Endometrial microvascular endothelial cells (primary cell): ENCODE measurements around the gene MTHFD1. TPM values are rescaled to one million over a fixed set of nuclear protein-coding genes. Genes with fewer than 3 reads are reported as not detected.

Experiments
- in situ Hi-C: cut with HindIII; loops from 2 replicates; pipeline ENCODE4 v1.10.0; 2017; ENCODE audit warnings: low sequenced_read_pairs, low pct_unique_long_range_greater_than_20kb; ENCODE audit errors: inconsistent ontology term
- total RNA-seq: library from RNA; depleted of rRNA; stranded (reverse); fragments of >200 nt; gene quantifications from one replicate; pipeline ENCODE4 v1.2.3, GENCODE V29; 2015; ENCODE audit errors: inconsistent ontology term

Gene MTHFD1
- total RNA-seq, 1 donor from 2014 or later = 100 TPM

DNA sequence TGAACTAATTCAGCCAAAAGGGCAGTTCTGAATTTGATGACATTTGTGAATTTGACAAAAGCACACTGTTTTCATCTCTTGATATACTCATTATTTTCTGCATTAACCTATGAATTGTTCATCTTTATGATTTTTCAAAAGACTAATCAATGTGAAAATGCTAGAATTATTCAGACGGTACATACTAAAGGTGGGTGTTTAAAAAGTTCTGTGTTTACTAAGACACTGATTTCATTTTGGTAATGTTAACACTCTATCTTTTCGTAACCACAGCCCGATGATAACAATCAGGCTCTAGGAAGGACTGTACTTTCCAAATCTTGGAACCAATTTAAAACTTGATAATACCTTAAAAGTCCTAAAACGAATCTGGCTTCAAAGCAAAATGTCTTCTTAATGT is 86.5 kb downstream of the MTHFD1 start:
- in situ Hi-C loops = no loop called here

DNA sequence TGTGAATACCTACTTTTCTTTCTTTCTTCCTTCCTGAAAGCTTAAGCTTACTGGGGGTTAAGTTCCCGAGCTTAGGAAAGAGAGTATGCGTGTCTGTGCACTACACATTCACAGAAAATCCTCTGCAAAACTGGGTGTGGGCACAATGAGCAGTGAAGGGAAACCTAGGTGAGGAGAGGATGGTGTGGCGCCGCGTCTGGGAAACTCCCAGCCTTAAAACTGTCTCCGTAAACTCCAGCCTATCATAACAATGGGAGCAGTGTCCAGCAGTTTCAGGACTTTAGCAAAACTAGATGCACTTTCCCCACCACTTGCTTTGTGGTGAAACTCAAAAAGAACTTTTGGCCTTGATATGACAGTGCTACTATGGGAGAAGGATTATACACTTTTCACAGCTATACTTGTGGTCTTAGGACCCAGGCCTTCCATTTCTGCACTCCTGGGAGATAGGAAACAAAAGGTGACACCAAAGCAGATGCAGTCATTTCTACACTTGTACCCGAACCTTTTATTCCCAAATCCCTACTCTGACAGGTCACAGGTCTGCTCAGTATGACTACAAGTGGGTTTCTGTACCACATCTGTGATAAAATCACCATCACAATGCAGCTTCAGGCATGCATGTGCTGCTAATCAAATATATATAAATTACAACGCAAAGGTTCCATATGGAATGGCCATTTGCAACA is 87.6 kb downstream of the MTHFD1 start:
- in situ Hi-C loops = no loop called here

DNA sequence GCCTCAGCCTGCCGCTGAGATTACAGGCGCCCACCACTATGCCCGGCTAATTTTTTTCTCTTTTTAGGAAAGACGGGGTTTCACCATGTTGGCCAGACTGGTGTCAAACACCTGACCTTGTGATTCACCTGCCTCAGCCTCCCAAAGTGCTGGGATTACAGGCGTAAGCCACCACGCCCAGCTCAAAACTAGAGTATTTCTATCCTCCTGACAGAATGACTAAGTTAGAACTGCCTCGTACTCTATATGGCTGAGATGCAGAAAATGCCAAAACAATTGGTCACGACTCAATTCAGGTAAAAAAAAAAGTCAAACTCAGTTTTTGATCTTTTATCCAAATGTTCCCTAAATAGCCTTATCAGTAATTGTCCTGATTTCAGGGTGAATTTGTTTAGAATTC is 88.3 kb downstream of the MTHFD1 start:
- in situ Hi-C loops = no loop called here

DNA sequence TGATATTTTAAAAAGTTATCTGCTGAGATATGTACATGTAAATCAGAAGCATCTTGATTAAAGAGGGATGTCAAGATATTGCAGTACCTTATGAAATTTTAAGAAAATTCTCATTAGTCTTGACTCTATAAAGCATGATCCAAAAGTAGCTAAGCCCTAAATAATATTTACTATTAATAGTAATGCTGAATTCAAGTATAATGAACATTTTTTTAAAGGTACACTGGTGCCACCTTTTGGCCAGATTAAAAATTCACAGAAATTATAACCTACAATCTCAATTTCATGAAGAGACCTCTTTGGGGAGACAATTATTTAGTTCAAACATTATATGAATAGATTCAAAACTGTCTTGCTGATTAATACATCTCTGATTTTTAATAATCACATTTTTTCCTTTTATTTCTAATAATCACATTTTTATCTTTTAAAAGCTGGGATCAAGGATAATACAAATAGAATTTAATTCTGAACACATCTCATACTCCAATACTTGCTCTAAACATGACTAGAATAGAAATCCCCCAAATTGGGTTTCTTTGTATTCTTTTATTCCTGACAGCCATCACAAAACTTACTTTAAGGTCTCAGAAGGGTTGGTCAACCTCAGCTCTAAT is 90.6 kb downstream of the MTHFD1 start:
- in situ Hi-C loops = no loop called here

DNA sequence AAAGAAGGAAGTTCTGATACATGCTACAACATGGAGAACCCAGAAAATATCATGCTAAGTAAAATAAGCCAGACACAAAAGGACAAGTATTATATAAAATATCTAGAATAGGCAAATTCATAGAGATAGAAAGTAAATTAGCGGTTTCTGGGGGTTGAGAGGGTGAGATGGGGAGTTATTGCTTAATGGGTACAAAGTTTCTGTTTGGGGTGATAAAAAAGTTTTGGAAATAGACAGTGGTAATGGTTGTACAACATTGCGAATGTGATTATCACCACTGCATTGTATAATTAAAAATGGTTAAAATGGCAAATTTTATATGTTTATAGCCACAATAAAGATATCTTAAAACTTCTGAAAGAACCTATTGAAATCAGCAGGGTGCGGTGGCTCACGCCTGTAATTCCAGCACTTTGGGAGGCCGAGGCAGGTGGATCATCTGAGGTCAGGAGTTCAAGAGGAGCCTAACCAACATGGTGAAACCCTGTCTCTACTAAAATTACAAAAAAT is 100.5 kb downstream of the MTHFD1 start:
- in situ Hi-C loops = no loop called here

DNA sequence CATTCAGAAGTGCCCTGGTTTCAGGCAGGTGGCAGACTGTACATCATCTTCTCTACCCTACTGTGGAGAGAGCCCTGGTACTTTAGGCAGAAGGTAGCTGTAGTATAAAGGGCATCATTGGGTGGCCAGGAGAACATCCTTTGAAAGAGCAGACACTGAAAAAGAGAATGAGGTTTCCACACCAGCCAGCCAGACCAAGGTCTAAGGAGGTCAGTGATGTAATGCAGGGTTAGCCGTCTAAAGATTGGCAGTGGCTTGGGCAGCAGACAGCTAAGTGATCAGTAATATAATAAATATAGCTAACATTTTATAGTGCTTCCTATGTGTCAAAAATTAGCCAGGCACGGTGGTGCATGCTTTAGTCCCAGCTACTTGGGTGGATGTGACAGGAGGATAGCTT is 103.5 kb downstream of the MTHFD1 start:
- in situ Hi-C loops = no loop called here

DNA sequence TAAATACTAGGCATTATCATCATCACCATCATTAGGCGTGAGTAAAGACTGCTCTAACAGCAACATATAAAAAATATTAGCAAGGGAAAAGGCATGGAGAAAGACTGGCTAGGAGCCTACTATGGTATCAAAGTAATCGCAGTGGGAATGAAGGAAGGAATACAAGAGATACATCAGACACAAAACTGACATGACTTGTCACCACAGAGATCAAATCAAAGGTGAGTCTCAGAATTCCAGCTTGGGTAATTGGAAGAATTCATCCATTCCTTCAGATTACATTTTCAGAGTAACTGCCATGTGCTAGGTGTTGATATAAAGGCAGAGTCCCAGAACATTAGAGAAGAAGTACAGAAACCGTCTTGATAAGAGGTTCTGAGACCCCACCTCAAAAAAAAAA is 105.3 kb downstream of the MTHFD1 start:
- in situ Hi-C loops = no loop called here

DNA sequence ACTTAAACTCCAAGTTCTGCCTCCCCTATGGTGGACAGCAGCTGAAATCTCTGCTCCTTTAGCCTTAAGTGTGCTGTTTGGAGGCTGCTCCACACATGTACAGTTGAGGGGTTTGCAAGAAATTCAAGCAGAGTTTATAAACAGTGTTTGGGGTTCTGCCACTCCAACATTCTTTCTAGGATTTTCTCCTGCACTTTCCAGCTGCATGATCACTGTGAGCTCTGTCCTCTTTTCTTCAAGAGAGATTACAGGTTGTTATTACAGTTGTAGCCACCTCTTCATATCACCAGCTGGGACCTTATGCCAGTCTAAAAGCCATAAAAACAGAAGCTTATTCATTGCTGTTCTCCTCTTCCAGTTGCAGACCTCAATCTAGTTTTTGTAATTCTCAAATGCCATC is 107.1 kb downstream of the MTHFD1 start:
- in situ Hi-C loops = no loop called here

DNA sequence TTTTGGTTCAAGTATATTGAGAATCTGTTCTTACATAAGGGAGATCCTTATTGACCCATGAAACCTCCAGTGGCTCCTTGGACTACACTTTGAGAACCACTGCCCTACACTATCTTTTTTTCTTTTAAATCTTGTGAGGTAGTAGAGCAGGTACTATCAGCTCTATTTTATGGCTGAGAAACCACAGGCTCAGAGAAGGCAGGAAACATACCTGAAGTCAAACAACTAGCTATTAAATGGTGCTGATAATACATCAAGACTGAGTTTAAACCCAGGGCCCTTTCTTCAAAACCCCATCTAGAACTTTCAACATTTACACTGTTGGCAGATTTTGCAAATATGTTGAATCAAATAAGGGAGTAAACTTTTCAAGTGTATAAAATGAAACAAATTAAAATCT is 108.6 kb downstream of the MTHFD1 start:
- in situ Hi-C loops = no loop called here

DNA sequence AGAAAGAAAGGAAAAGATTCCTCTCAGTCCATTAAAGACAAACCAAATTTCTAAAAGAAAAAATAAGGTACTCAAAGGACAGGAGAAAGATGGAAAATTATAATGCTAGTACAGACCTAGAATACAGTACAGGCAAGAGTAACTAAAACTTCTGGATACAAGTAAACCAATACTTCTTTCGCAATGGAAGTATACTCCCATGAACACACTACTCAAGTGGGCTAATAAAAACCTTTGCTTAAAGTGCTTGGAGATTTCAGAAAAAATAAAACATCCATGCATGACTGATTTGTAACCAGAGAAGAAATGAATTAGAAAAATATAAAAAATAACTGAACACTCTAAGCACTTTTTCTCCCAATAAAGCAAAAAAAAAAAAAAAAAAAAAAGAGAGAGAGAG is 111.9 kb downstream of the MTHFD1 start:
- in situ Hi-C loops = no loop called here

DNA sequence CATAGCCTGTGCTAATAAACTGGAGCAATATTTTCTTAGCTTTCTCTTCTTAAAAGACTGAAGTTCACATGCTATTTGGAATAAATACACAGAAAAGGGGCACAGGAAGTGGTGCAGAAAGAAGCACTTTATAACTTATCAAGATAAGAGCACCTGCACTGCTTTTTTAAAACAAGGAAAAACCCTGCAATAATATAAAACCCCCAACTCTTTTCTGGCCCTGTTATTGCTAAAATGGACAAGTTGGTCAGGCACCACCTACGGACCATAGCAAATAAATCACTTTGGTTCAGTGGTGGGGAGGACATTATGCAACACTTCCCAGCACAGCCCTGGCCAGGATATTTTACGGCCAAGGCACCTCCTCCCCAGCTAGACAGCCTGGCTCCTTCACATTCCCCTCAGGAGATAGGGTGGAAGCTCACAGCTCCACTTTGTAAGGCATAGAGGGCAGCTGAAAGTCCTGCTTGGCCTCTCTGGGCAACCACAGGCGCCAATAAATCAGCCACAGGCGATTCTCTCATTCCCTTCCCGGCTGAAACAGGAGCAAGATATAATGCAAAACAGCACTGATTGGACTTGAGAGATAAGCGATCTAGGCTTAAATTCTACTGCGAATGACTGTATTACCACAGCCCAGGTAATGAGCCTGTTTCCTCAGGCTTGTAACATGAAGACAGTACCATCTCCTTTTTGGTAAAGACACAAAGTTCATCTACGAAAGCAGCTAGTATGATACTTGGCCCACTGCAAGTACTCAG is 113.4 kb downstream of the MTHFD1 start:
- in situ Hi-C loops = no loop called here

DNA sequence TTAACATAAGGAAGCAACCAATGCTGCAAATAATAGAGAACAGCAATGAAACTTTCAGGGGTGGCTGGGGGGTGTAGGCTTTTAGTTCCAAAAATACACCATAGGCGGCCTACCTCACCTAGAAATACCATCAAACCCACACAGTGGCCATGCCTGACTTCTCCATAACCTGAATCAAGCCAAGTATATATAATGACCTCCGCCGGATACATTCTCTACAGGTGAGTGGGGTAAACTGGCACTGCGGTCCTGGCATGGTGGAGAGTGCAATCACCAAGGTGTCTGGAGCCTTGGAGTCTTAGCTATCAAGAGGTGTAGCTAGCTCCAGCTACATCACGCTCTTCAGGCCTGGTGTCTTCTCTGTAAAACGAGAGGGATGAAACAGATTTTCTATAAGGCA is 114.3 kb downstream of the MTHFD1 start:
- in situ Hi-C loops = no loop called here

DNA sequence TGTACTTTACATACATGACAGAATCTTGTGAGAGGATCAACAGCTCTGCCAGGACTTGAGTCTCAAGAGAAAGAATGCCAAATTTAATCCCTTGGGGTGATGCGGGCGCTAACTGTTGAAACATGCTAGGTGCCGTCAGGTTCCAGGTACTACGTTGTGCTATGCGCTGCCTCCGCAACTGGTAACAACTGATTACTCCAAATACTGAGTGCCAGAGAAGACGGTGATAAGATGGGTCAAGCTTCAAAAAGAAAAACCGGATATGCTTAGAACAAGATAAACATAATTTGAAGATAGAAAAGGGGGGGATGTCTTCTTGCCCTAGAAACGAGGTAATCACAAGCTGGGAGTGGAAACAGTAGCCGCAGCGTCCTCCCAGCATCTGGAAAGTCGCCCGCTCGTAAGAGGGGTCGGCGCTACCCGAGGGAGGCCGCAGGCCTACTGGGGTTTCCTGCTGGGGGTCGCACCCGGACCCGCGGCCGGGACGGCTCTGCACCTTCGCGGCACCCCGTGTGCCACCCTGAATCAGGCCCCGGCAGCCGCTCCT is 114.8 kb downstream of the MTHFD1 start:
- in situ Hi-C loops = no loop called here

DNA sequence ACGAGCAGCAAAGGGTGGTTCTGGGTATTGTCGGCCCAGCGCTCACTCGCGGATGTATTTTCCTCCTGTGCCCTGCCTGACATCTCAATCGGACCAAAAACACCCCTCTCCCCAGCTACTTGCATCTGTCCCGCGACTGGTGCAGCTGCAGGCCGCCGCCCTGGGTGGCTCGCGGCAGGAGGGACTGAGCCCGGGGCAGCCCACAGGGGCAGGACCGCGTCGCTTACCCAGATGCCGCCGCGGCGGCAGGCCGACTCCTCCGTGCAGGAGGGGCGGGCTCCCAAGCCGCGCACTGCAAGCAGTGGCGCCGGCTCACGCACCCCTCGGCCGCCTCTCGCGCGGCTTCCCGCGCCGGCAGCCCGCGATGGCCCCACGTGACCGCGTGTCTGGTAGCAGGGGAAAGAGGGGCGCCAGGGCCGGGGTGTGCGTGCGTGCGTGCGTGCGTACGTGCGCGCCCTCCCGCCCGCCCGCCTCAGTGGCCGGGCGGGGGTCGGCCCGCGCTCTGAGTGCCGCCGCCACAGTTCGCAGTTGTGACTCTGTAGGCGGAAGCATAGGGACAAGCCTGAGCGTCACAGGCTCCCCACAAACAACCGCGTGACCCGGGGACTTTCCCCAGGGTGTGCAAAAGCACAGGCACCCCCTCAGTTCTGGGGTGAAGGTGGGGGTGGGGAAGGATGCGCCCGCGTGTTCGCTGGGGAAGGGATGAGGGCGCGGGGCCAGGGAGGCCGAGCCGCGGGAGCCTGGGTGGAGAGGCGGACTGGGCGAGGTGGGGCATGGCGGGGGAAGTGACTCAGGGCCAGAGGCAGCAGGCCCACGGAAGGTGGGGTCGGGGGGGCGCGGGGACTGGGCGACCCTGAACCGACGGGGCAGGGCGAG is 115.5 kb downstream of the MTHFD1 start, which contains the start of gene ZBTB25:
Gene ZBTB25, minus strand, starts transcription at position 405 of the 876 bp plus-strand sequence. CDS start 13,305 bp downstream, outside the sequence.
- in situ Hi-C loops = no loop called here

DNA sequence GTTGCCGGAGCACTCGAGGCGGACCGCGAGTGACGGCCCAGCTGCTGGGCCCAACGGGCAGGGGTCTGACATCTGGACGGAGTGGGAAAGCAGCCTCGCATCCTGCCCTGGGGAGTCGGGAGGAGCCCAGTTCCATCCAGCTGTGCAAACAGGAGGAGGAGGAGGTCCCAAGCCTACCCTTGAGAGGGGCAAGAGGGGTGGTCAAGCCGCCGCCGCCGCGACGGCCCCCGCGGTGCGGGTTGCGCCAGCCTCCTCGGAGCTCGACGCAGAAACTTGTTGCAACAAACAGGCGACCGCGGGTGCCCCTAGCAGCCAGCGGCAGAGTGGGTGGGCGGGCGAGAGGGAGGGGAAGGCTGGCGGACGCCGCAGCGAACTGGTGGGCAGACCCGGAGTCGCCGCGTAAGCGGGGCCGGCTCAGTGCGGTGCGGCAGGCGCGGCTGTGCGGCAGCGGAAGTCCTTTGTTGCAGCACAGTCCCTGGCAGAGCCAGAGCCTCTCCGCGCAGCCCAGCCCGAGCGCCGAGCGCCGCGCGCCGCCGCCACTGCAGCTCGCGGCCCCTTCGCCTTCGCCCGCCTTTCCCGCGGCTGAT is 116.2 kb downstream of the MTHFD1 start, which contains the start of gene ZBTB1:
Gene ZBTB1, plus strand, starts transcription at position 461 of the 587 bp plus-strand sequence. CDS start 16,735 bp downstream, outside the sequence.
- in situ Hi-C loops = no loop called here

DNA sequence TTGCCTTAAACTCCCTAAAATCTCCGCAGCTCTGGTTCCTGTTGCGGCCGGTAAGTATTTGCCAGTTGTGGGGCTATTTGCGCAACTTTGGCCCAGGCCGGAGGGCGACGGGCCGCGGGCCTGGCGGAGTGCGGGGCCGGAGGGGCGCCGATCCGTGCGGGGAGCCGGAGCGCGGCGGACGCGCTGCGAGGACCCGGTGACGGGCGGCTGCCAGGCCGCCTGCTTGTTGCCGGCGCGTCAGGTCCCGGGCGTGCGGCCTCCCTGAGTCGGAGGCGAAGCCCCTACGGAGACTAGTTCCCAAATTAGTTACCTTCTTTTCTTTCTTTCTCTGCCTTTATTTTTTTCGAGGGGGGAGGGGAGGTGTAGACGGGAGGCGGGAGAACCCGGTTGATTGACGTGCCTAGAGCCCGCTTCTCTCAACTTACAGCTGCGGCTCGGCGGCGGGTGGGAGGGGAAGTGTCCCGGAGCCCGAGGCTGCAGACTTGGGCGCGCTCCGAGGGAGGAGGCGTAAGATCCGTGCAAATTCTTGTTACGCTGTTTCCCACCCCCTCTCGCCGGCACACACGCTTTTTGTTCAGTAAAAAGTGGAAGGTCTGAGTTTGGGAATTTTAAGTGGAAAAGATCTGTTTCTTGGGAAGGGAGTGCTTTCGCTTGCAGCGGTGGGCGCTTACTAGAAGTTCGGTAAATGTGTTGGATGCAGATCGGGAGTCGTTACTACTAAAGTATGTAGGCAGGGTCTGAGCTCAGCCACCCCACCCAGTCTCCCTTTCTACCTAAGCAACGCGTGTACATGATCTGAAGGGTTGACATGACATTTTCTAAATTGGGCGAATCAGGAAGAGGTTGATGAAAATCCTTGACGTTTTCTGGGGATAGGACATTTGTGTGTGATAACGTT is 117.0 kb downstream of the MTHFD1 start:
- in situ Hi-C loops = no loop called here

DNA sequence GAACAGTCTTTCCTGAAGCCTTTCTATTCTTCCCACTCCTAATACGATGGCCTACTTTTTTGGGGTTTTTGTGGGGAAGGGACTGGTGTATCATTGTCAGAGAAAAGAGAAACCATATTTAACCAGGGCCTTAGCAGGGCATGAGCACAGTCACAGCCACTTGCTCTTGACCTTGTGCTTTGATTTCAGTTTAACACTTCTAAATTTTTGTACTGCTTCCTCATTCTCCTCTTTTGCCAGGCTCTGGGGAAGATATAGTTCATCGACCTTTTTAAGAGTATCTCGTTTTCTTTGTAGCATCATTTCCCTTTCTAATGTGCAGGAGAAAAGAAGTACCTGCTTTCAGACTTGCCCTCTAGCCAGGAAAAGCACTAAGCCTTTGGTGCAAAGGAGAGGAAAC is 118.6 kb downstream of the MTHFD1 start:
- in situ Hi-C loops = no loop called here
